KG1 (cell line): Measurements from ENCODE around the gene GRP.

Experiments
- DNase-seq: peaks from one replicate; lab custom pipeline; 2025; lab: John Stamatoyannopoulos, UW

GRP gene

GRCh38 chr18:59219672-59220163, at the start of gene GRP:
GRP (plus strand) TSS chr18:59220158; CDS start chr18:59220266, 108 bp downstream.
- no peak for DNase-seq

- no peak for DNase-seq
Measured at GRCh38 chr18:59172664-59173249, 47.2 kb upstream of the GRP start.

GRCh38 chr18:59177485-59177884, 42.5 kb upstream of the GRP start:
- DNase-seq = no peak

GRCh38 chr18:59180150-59180845, 39.7 kb upstream of the GRP start:
- DNase-seq = no peak

- DNase-seq = no peak
Measured at GRCh38 chr18:59182673-59183072, 37.3 kb upstream of the GRP start.

- no peak for DNase-seq
Measured at GRCh38 chr18:59189008-59189407, 30.9 kb upstream of the GRP start.

GRCh38 chr18:59189746-59190145, 30.2 kb upstream of the GRP start:
- DNase-seq = no peak

- DNase-seq = no peak
Measured at GRCh38 chr18:59196161-59196725, 23.7 kb upstream of the GRP start.

- DNase-seq = no peak
Measured at GRCh38 chr18:59197636-59198035, 22.3 kb upstream of the GRP start.

GRCh38 chr18:59198215-59198614, 21.7 kb upstream of the GRP start:
- no peak for DNase-seq

GRCh38 chr18:59200787-59201186, 19.2 kb upstream of the GRP start:
- DNase-seq = no peak

- DNase-seq = no peak
Measured at GRCh38 chr18:59202258-59202820, 17.6 kb upstream of the GRP start.

- DNase-seq = no peak
Measured at GRCh38 chr18:59207506-59207905, 12.5 kb upstream of the GRP start.

- DNase-seq = no peak
Measured at GRCh38 chr18:59208602-59209125, 11.3 kb upstream of the GRP start.

GRCh38 chr18:59210299-59210698, 9.7 kb upstream of the GRP start:
- no peak for DNase-seq

GRCh38 chr18:59211629-59212028, 8.3 kb upstream of the GRP start:
- no peak for DNase-seq

- DNase-seq = no peak
Measured at GRCh38 chr18:59218018-59218417, 1.9 kb upstream of the GRP start.

GRCh38 chr18:59220164-59220783, 316 bp downstream of the GRP start:
- no peak for DNase-seq

- no peak for DNase-seq
Measured at GRCh38 chr18:59220784-59221765, 1.1 kb downstream of the GRP start.

GRCh38 chr18:59222341-59222740, 2.4 kb downstream of the GRP start:
- DNase-seq = no peak

GRCh38 chr18:59228351-59228750, 8.4 kb downstream of the GRP start:
- DNase-seq = no peak
